ENCODE results near the gene STARD9.

- TF ChIP-seq CTCF (conservative IDR thresholded peaks at IDR 0.05 in 1 of 2, IDR thresholded peaks at IDR 0.05 in 1 of 2; ENCODE audit: extremely low read depth in 1 of 2, insufficient read depth in 1 of 2, low read depth in 1 of 2, low read length in 2 of 2) = no peak
- TF ChIP-seq EZH2 (IDR thresholded peaks at IDR 0.05; ENCODE audit: borderline replicate concordance, low read length) = no peak
Observed at GRCh38 chr15:42687740-42688139, 112.3 kb downstream of the STARD9 start.

Measured in mammary epithelial cell (primary cell).